ENCODE results near the gene PSMC3.

The PSMC3 gene

GRCh38 chr11:47375546-47376085 is 50.6 kb downstream of the PSMC3 start:
- DNase-seq: no peak
- TF ChIP-seq GATA1 (IDR thresholded peaks at IDR 0.05; ENCODE audit: low read depth, low read length): no peak
- no peak for TF ChIP-seq POLR2A (IDR thresholded peaks at IDR 0.05; ENCODE audit: low read length)

DNA sequence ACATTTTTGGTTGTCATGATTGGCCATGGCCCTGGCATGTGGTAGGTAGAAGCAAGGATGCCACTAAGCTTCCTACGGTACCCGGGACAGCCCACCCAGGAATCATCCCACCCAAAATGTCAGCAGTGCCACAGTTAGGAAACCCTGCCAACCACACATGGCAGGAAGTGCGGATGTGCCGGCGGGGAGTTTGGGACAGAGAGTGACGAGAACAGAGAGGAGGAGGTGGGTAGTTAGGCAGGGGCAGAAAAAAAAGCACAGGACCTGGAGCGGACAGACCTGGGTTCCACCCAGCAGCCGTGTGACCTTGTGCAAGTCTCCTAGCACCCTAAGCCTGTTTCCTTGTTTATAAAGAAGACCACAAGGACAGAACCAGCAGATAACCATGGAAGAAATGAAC is 51.2 kb downstream of the PSMC3 start:
- no peak for DNase-seq
- TF ChIP-seq POLR2A (IDR thresholded peaks at IDR 0.05; ENCODE audit: low read length) (no peak), GATA1 (IDR thresholded peaks at IDR 0.05; ENCODE audit: low read depth, low read length) (no peak)

DNA sequence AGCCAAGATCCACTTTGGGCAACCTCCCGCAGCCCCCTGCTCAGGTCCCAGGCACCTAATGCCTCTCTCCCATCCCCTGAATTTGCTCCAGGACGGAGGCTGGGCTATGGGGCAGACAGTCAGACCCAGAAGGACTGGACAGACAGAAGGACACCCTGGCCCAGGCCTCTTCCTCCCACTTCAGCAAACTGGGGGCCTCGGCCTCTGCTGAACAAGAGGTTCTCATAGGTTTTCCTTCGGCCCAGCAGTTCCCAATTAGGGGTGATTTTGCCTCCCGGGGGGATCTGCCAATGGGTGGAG is 51.6 kb downstream of the PSMC3 start:
- DNase-seq: no peak
- no peak for TF ChIP-seq GATA1 (IDR thresholded peaks at IDR 0.05; ENCODE audit: low read depth, low read length)
- TF ChIP-seq POLR2A (IDR thresholded peaks at IDR 0.05; ENCODE audit: low read length): no peak

- peak; percentile 72 to 88 for DNase-seq
Measured at GRCh38 chr11:47373876-47374719, 52.1 kb downstream of the PSMC3 start.

DNA sequence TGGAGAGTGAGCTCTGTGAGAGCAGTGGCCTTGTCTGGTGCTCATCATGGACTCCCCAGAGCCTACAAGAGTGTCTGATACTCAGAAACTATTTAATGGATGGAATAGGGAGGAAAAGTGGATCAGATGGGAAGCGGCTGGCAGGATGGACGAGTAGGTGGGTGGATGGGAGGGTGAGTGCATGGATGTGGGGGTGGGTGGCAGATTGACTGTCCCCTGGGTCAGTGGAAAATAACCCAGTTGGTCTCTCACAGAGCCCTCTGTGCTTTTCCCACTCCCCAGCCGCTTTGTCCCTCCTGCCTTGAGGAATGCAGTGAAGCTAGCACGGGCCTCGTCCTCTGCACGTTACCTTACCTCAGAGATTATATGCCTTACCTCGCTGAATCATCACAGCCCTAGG is 53.8 kb downstream of the PSMC3 start:
- no peak for DNase-seq

More at GRCh38 chr11:47373876-47374719, 52.1 kb downstream of the PSMC3 start:
- TF ChIP-seq POLR2A (IDR thresholded peaks at IDR 0.05; ENCODE audit: low read length) (no peak), GATA1 (IDR thresholded peaks at IDR 0.05; ENCODE audit: low read depth, low read length) (no peak)

DNA sequence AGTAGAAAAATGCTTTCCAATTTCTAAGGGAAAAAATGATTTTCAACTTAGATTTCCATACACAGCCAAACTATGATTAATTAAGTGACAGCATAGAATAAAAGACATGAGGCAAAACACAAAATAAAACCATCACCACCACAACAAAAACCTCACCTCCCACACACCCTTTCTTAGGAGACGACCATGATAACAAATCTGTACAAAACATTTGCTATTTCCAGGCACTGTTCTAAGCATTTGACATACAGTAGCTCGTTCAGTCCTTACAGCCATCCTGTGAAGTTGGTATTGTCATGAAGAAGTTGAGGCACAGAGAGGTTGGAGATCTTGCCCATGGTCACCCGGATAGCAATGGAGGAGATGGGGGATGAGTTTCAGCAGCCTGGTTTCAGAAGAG is 56.6 kb downstream of the PSMC3 start:
- TF ChIP-seq POLR2A (IDR thresholded peaks at IDR 0.05; ENCODE audit: low read length) (no peak), GATA1 (IDR thresholded peaks at IDR 0.05; ENCODE audit: low read depth, low read length) (no peak)
- DNase-seq: no peak

More for the DNA sequence above, 53.8 kb downstream of the PSMC3 start:
- TF ChIP-seq POLR2A (IDR thresholded peaks at IDR 0.05; ENCODE audit: low read length) (no peak), GATA1 (IDR thresholded peaks at IDR 0.05; ENCODE audit: low read depth, low read length) (no peak)
